HUES48 (cell line): ENCODE results near the gene MEF2D.
A peak's percentile ranks its signal among the peaks of the same experiment; 100 is the strongest.

Experiments used
- H3K27ac ChIP-seq: one replicate; pipeline ENCODE4 v1.7.0; 2013; ENCODE audit warnings: low read depth, low read length, inconsistent platforms
- H3K27me3 ChIP-seq: 2 replicates; pipeline ENCODE4 v1.6.1; 2013; ENCODE audit warnings: mild to moderate bottlenecking, low read length; ENCODE audit not compliant: control insufficient read depth, insufficient read depth
- H3K36me3 ChIP-seq: 2 replicates; pipeline ENCODE4 v1.6.1; 2013; ENCODE audit warnings: low read length; ENCODE audit not compliant: control insufficient read depth, insufficient read depth
- H3K4me1 ChIP-seq: 2 replicates; pipeline ENCODE4 v1.6.1; 2013; ENCODE audit warnings: mild to moderate bottlenecking, low read length; ENCODE audit not compliant: control insufficient read depth, insufficient read depth
- H3K4me3 ChIP-seq: 2 replicates; pipeline ENCODE4 v1.5.1; 2013; ENCODE audit warnings: mild to moderate bottlenecking, low read depth, low read length
- H3K9ac ChIP-seq: 2 replicates; pipeline ENCODE4 v1.6.1; 2013; ENCODE audit warnings: mild to moderate bottlenecking, low read depth, low read length, moderate library complexity
- H3K9me3 ChIP-seq: 2 replicates; pipeline ENCODE4 v1.6.1; 2013; ENCODE audit warnings: low read length; ENCODE audit not compliant: control insufficient read depth, insufficient read depth

MEF2D gene

GRCh38 chr1:156508955-156509234, 8.3 kb upstream of the MEF2D start:
- H3K4me1 ChIP-seq = peaks cover 10% of the 10 kb centered on the region

GRCh38 chr1:156508205-156508954, 7.8 kb upstream of the MEF2D start:
- Histone ChIP-seq H3K4me1 (peaks cover 15% of the 10 kb centered on the region), H3K36me3 (no peaks in the 10 kb centered on the region), H3K9me3 (no peaks in the 10 kb centered on the region), H3K4me3 (no peak overlapping the region), H3K9ac (no peak overlapping the region), H3K27ac (no peak overlapping the region), H3K27me3 (no peaks in the 10 kb centered on the region)

More at GRCh38 chr1:156508955-156509234, 8.3 kb upstream of the MEF2D start:
- Histone ChIP-seq H3K27me3 (no peaks in the 10 kb centered on the region), H3K9me3 (no peaks in the 10 kb centered on the region), H3K4me3 (no peak overlapping the region), H3K27ac (no peak overlapping the region), H3K9ac (no peak overlapping the region), H3K36me3 (no peaks in the 10 kb centered on the region)

- Histone ChIP-seq H3K4me3 (no peak overlapping the region), H3K4me1 (peaks cover 25% of the 10 kb centered on the region), H3K27ac (no peak overlapping the region), H3K36me3 (no peaks in the 10 kb centered on the region), H3K9me3 (no peaks in the 10 kb centered on the region), H3K9ac (no peak overlapping the region), H3K27me3 (peaks cover 4% of the 10 kb centered on the region; the same call in 1 of the 2 replicates)
Observed at GRCh38 chr1:156506450-156506849, 5.9 kb upstream of the MEF2D start.

- peaks cover 26% of the 10 kb centered on the region for H3K4me1 ChIP-seq
- peaks cover 4% of the 10 kb centered on the region; the same call in 1 of the 2 replicates for H3K27me3 ChIP-seq
- peak overlapping the region; percentile 54; the same call in 1 of the 2 replicates for H3K4me3 ChIP-seq
- no peak overlapping the region for H3K9ac ChIP-seq
- no peaks in the 10 kb centered on the region for H3K9me3 ChIP-seq
- peak overlapping the region; percentile 88 for H3K27ac ChIP-seq
- H3K36me3 ChIP-seq = no peaks in the 10 kb centered on the region
Observed at GRCh38 chr1:156505679-156506298, 5.2 kb upstream of the MEF2D start.

- H3K36me3 ChIP-seq = no peaks in the 10 kb centered on the region
- H3K27me3 ChIP-seq = peaks cover 4% of the 10 kb centered on the region; the same call in 1 of the 2 replicates
- peak overlapping the region; percentile 88 for H3K27ac ChIP-seq
- peak overlapping the region; percentile 67; the same call in 1 of the 2 replicates for H3K9ac ChIP-seq
- H3K4me1 ChIP-seq = peaks cover 26% of the 10 kb centered on the region
- peak overlapping the region; percentile 54 for H3K4me3 ChIP-seq
- H3K9me3 ChIP-seq = no peaks in the 10 kb centered on the region
Observed at GRCh38 chr1:156504821-156505678, 4.5 kb upstream of the MEF2D start.

- no peaks in the 10 kb centered on the region for H3K9me3 ChIP-seq
- H3K36me3 ChIP-seq = no peaks in the 10 kb centered on the region
- peak overlapping the region; percentile 43 for H3K4me3 ChIP-seq
- peaks cover 26% of the 10 kb centered on the region for H3K4me1 ChIP-seq
- 0 out of 2 replicates have a peak overlapping the region, but pooled peaks have one; percentile 20 for H3K9ac ChIP-seq
- peaks cover 4% of the 10 kb centered on the region; the same call in 1 of the 2 replicates for H3K27me3 ChIP-seq
- peak overlapping the region; percentile 88 for H3K27ac ChIP-seq
Observed at GRCh38 chr1:156504438-156504813, 3.9 kb upstream of the MEF2D start.

- peaks cover 29% of the 10 kb centered on the region for H3K4me1 ChIP-seq
- peak overlapping the region; percentile 88 for H3K27ac ChIP-seq
- peaks cover 4% of the 10 kb centered on the region; the same call in 1 of the 2 replicates for H3K27me3 ChIP-seq
- no peaks in the 10 kb centered on the region for H3K36me3 ChIP-seq
- no peak overlapping the region for H3K4me3 ChIP-seq
- no peak overlapping the region for H3K9ac ChIP-seq
- no peaks in the 10 kb centered on the region for H3K9me3 ChIP-seq
Observed at GRCh38 chr1:156503698-156504437, 3.3 kb upstream of the MEF2D start.

GRCh38 chr1:156502894-156503697, 2.5 kb upstream of the MEF2D start:
- Histone ChIP-seq H3K36me3 (no peaks in the 10 kb centered on the region), H3K9me3 (no peaks in the 10 kb centered on the region), H3K4me1 (peaks cover 35% of the 10 kb centered on the region), H3K4me3 (peak overlapping the region; percentile 5; the same call in 1 of the 2 replicates), H3K9ac (peak overlapping the region; percentile 12), H3K27ac (peak overlapping the region; percentile 61), H3K27me3 (peaks cover 4% of the 10 kb centered on the region; the same call in 1 of the 2 replicates)

- Histone ChIP-seq H3K27me3 (peaks cover 4% of the 10 kb centered on the region; the same call in 1 of the 2 replicates), H3K9ac (peak overlapping the region; percentile 12), H3K9me3 (no peaks in the 10 kb centered on the region), H3K4me1 (peaks cover 40% of the 10 kb centered on the region), H3K27ac (peak overlapping the region; percentile 61), H3K36me3 (no peaks in the 10 kb centered on the region), H3K4me3 (0 out of 2 replicates have a peak overlapping the region, but pooled peaks have one; percentile 5)
Observed at GRCh38 chr1:156502391-156502893, 1.9 kb upstream of the MEF2D start.
